ENCODE results near the gene LY6G6C.

DNA sequence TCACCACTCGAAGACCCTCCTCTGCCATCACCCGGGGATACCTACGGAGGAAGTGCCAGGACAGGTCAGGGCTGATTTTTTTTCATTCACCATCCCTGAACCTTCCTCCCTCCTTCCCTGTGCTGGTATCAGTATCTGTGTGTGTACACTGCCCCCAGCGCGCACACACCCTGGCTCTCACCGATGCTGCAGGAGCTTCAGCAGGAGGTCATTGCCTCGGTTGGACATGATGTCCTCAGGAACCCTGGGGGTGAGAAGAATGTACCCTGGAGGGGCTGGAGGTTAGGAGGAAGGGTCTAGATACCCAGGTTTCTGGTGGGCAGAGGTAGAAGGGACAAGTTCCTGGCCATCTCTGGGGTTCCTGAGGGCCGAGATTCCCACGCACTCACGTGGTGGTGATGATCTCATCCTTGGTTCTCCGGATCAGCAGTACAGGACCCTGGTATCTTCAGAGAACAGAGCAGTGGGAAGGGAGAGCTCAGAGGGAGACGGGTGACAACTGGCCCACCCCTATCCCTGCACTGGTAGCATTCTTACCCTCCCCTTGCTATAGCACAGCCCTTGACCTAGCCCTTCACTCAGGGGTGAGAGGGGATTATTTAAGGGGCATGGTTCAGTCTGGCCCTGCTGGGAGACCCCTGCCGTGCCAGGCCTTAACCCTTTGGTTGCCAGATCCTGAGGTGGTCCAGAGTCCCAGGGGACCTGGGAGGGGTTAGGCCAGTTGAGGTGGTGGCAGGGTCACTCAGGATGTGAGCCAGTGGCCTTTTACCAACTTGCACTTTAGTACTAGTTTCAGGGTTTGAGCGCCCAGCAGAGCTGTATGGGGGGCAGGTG, 33.5 kb downstream of the LY6G6C start:
- TF ChIP-seq, protein P1, sequence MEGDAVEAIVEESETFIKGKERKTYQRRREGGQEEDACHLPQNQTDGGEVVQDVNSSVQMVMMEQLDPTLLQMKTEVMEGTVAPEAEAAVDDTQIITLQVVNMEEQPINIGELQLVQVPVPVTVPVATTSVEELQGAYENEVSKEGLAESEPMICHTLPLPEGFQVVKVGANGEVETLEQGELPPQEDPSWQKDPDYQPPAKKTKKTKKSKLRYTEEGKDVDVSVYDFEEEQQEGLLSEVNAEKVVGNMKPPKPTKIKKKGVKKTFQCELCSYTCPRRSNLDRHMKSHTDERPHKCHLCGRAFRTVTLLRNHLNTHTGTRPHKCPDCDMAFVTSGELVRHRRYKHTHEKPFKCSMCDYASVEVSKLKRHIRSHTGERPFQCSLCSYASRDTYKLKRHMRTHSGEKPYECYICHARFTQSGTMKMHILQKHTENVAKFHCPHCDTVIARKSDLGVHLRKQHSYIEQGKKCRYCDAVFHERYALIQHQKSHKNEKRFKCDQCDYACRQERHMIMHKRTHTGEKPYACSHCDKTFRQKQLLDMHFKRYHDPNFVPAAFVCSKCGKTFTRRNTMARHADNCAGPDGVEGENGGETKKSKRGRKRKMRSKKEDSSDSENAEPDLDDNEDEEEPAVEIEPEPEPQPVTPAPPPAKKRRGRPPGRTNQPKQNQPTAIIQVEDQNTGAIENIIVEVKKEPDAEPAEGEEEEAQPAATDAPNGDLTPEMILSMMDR (IDR thresholded peaks at IDR 0.05), result no peak
- TF ChIP-seq POLR2A (IDR thresholded peaks at IDR 0.05) (no peak), EP300 (IDR thresholded peaks at IDR 0.05) (no peak)
